Smooth muscle cell (in vitro differentiated cells): ENCODE data around the gene WDR26. TPM values are rescaled to one million over a fixed set of nuclear protein-coding genes. Genes with fewer than 3 reads are reported as not detected.

Experiments used
- DNase-seq: peaks from one replicate; lab custom pipeline; 2025; ENCODE audit not compliant: unreplicated experiment; lab: John Stamatoyannopoulos, UW
- H2AFZ ChIP-seq: fragments of 200-600 bp; sonication (generic); 2 replicates; pipeline ENCODE4 v1.6.0; 2016; ENCODE audit warnings: antibody characterized with exemption, low read depth, mild to moderate bottlenecking
- H3F3A ChIP-seq: fragments of 200-600 bp; sonication (generic); 2 replicates; pipeline ENCODE4 v1.6.0; 2017; ENCODE audit warnings: antibody characterized with exemption, low read depth
- H3K27ac ChIP-seq: fragments of 200-600 bp; sonication (generic); 2 replicates; pipeline ENCODE4 v1.5.1; 2016; ENCODE audit warnings: low read depth, mild to moderate bottlenecking
- H3K27me3 ChIP-seq: fragments of 200-600 bp; sonication (generic); 2 replicates; pipeline ENCODE4 v1.6.1; 2016; ENCODE audit warnings: low read depth, mild to moderate bottlenecking
- H3K36me3 ChIP-seq: fragments of 200-600 bp; sonication (generic); 2 replicates; pipeline ENCODE4 v1.5.1; 2016; ENCODE audit warnings: low read depth
- H3K4me1 ChIP-seq: fragments of 200-600 bp; sonication (generic); 2 replicates; pipeline ENCODE4 v1.5.1; 2016; ENCODE audit warnings: low read depth
- H3K4me2 ChIP-seq: fragments of 200-600 bp; sonication (generic); 2 replicates; pipeline ENCODE4 v1.6.0; 2016; ENCODE audit warnings: mild to moderate bottlenecking
- H3K4me3 ChIP-seq: fragments of 200-600 bp; sonication (generic); 2 replicates; pipeline ENCODE4 v1.5.1; 2016; ENCODE audit warnings: mild to moderate bottlenecking
- H3K79me2 ChIP-seq: fragments of 200-600 bp; sonication (generic); 2 replicates; pipeline ENCODE4 v1.6.0; 2016; ENCODE audit warnings: low read depth, mild to moderate bottlenecking
- H3K9ac ChIP-seq: fragments of 200-600 bp; sonication (generic); 2 replicates; pipeline ENCODE4 v1.6.0; 2016; ENCODE audit warnings: low read depth
- H3K9me3 ChIP-seq: fragments of 200-600 bp; sonication (generic); replicated peaks from 2 replicates; pipeline ENCODE4 v1.5.1; 2016; ENCODE audit warnings: low read depth
- H4K20me1 ChIP-seq: fragments of 200-600 bp; sonication (generic); 2 replicates; pipeline ENCODE4 v1.6.0; 2016; ENCODE audit warnings: low read depth
- CTCF ChIP-seq: fragments of 200-600 bp; sonication (generic); IDR thresholded peaks from 2 replicates; pipeline ENCODE4 v1.5.1; 2017; ENCODE audit warnings: borderline replicate concordance, mild to moderate bottlenecking, antibody characterized with exemption; ENCODE audit not compliant: insufficient read depth, poor library complexity, severe bottlenecking
- WGBS: methylation state at CpG from one replicate; pipeline ENCODE4 v1.1.7; 2016; ENCODE audit warnings: low lambda C conversion rate; 5-methylcytosine and 5-hydroxymethylcytosine counted together
- polyA plus RNA-seq: library from polyadenylated mRNA; unstranded; fragments of >200 nt; fragmentation: Nextera tagmentation; extraction: Ambion mirVana; gene quantifications from 2 replicates; pipeline ENCODE4 v1.2.1, GENCODE V29; 2016
- total RNA-seq: library from RNA; depleted of rRNA; stranded (reverse); fragments of >200 nt; gene quantifications from 2 replicates; pipeline ENCODE4 v1.2.3, GENCODE V29; 2014

The WDR26 gene
- total and polyA plus RNA-seq, 2 experiments from 2014 or later, result 8.6 to 81.4 TPM

DNA sequence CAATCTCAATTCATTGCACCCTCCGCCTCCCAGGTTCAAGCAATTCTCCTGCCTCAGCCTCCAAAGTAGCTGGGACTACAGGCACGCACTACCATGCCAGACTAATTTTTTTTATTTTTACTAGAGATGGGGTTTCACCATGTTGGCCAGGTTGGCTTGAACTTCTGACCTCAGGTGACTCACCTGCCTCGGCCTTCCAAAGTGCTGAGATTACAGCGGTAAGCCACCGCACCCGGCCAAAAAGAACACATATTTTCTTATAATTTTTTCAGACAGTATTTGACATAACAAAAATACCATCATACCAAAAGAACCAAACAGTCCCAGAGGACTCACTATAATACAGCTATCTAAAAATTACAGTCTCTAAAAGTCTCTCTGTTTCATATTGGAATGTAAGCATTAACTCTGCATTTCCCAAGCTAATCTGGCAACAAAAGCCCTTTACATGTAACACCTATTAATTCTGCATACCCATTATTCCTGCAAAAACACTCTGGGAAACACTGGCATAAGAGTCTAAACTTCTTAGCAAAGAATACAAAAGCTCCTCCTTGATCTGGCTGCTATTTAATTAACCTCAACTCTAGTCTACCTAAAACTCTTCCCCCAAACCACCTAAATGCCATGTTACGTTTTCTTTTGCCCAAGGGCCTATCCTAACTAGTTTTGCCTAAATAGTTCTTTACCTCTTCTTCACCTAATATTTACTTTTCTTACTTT, 26.9 kb downstream of the WDR26 start:
- no peaks in the 10 kb centered on the region for H3K4me1 ChIP-seq
- 87% methylated on average over 7 of the region's 7 CpGs for WGBS
- H3K4me3 ChIP-seq, result no peak overlapping the region
- no peak for DNase-seq
- H3K79me2 ChIP-seq, result peaks cover 30% of the 10 kb centered on the region
- H3K4me2 ChIP-seq, result no peak overlapping the region
- peaks cover 27% of the 10 kb centered on the region for H3K36me3 ChIP-seq
- H3K9ac ChIP-seq, result no peak overlapping the region
- TF ChIP-seq CTCF, result no peak
- H4K20me1 ChIP-seq, result peaks cover 81% of the 10 kb centered on the region
- H3K27ac ChIP-seq, result no peak overlapping the region
- no peaks in the 10 kb centered on the region for H3K9me3 ChIP-seq
- peaks cover 7% of the 10 kb centered on the region for H3F3A ChIP-seq
- no peaks in the 10 kb centered on the region for H3K27me3 ChIP-seq
- no peak overlapping the region for H2AFZ ChIP-seq

GRCh38 chr1:224406216-224406615, 28.4 kb downstream of the WDR26 start:
- DNase-seq, result no peak
- peak overlapping the region; percentile 8 for H3K27ac ChIP-seq
- no peak overlapping the region for H3K9ac ChIP-seq
- no peaks in the 10 kb centered on the region for H3K9me3 ChIP-seq
- no peaks in the 10 kb centered on the region for H3K4me1 ChIP-seq
- TF ChIP-seq CTCF, result no peak
- H3K36me3 ChIP-seq, result peaks cover 35% of the 10 kb centered on the region
- no peaks in the 10 kb centered on the region for H3K27me3 ChIP-seq
- H3F3A ChIP-seq, result peaks cover 3% of the 10 kb centered on the region
- H4K20me1 ChIP-seq, result peaks cover 78% of the 10 kb centered on the region
- H2AFZ ChIP-seq, result no peak overlapping the region
- H3K4me3 ChIP-seq, result no peak overlapping the region
- peaks cover 24% of the 10 kb centered on the region for H3K79me2 ChIP-seq
- H3K4me2 ChIP-seq, result no peak overlapping the region

DNA sequence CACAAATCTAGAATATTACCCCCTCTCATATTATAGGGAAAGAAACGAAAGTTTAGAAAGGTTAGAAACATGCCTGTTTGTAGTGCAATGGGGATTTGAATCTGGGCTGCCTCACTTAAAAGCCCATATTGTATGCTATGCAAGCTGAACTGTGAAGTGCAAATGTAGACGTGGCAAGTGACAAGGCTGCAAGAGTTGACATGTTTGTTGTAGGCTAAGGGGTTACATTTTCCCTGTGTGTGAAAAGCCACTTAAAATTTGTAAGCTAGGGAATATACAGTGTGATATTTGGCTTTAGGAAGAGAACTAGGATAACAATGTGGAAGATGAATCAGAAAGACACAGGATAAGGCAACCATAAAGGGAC, 29.0 kb downstream of the WDR26 start:
- H3K36me3 ChIP-seq, result peaks cover 35% of the 10 kb centered on the region

More for the DNA sequence above, 29.0 kb downstream of the WDR26 start:
- DNase-seq, result no peak
- Histone ChIP-seq H3F3A (peaks cover 3% of the 10 kb centered on the region), H3K9me3 (no peaks in the 10 kb centered on the region), H4K20me1 (peaks cover 80% of the 10 kb centered on the region), H3K4me1 (no peaks in the 10 kb centered on the region), H2AFZ (no peak overlapping the region), H3K79me2 (peaks cover 22% of the 10 kb centered on the region), H3K4me3 (no peak overlapping the region), H3K27me3 (no peaks in the 10 kb centered on the region), H3K9ac (no peak overlapping the region), H3K4me2 (no peak overlapping the region), H3K27ac (peak overlapping the region; percentile 0)
- 94% methylated on average over 2 of the region's 2 CpGs for WGBS
- TF ChIP-seq CTCF, result no peak
